ENCODE data around the gene TEKT1.
"Not testable (repeated sequence)": the region's sequence is repeated elsewhere in the genome, so short reads cannot be mapped to it uniquely, and the experiment has no call there.

TEKT1 gene

GRCh38 chr17:6831661-6832263 lies at the start of gene TEKT1:
Gene TEKT1, minus strand, starts transcription at chr17:6831729. Its CDS starts 1,353 bp downstream, at chr17:6830376.
- Mint-ChIP-seq H3K9me3 (no peaks in the 10 kb centered on the region), H3K36me3 (ENCODE audit: low read depth) (no peaks in the 10 kb centered on the region), H3K4me3 (peak within 1 kb of the TSS; percentile 73), H3K27ac (no peak within 1 kb of the TSS), H3K4me1 (peaks cover 13% of the 10 kb centered on the region), H3K27me3 (peaks cover 49% of the 10 kb centered on the region)
- peak; percentile 84 for ATAC-seq
- DNase-seq: peak; percentile 64

- not testable (repeated sequence) for H3K27me3 Mint-ChIP-seq; H3K4me3 Mint-ChIP-seq; H3K27ac Mint-ChIP-seq; H3K36me3 Mint-ChIP-seq (ENCODE audit: low read depth); H3K4me1 Mint-ChIP-seq; DNase-seq; ATAC-seq
- H3K9me3 Mint-ChIP-seq: peaks cover 15% of the 10 kb centered on the region
These were observed 47.9 kb upstream of the TEKT1 start for GRCh38 chr17:6879221-6879975.

- H3K9me3 Mint-ChIP-seq; ATAC-seq; H3K4me1 Mint-ChIP-seq; H3K36me3 Mint-ChIP-seq (ENCODE audit: low read depth); H3K4me3 Mint-ChIP-seq; H3K27ac Mint-ChIP-seq; H3K27me3 Mint-ChIP-seq; DNase-seq: not testable (repeated sequence)
These were observed 43.7 kb upstream of the TEKT1 start for GRCh38 chr17:6875276-6875675.

GRCh38 chr17:6872936-6873335 lies 41.4 kb upstream of the TEKT1 start:
- Mint-ChIP-seq H3K27me3 (peaks cover 8% of the 10 kb centered on the region), H3K4me1 (no peaks in the 10 kb centered on the region), H3K4me3 (no peak overlapping the region), H3K27ac (no peak overlapping the region), H3K9me3 (no peaks in the 10 kb centered on the region), H3K36me3 (ENCODE audit: low read depth) (no peaks in the 10 kb centered on the region)
- no peak for DNase-seq
- no peak for ATAC-seq

GRCh38 chr17:6870841-6871240 lies 39.3 kb upstream of the TEKT1 start:
- no peaks in the 10 kb centered on the region for H3K4me1 Mint-ChIP-seq
- ATAC-seq: no peak
- no peaks in the 10 kb centered on the region for H3K36me3 Mint-ChIP-seq (ENCODE audit: low read depth)
- no peak for DNase-seq
- H3K4me3 Mint-ChIP-seq: no peak overlapping the region
- peaks cover 9% of the 10 kb centered on the region for H3K27me3 Mint-ChIP-seq
- H3K9me3 Mint-ChIP-seq: no peaks in the 10 kb centered on the region
- H3K27ac Mint-ChIP-seq: no peak overlapping the region

GRCh38 chr17:6868582-6868981 lies 37.1 kb upstream of the TEKT1 start:
- Mint-ChIP-seq H3K9me3 (no peaks in the 10 kb centered on the region), H3K36me3 (ENCODE audit: low read depth) (no peaks in the 10 kb centered on the region), H3K27me3 (peaks cover 11% of the 10 kb centered on the region), H3K4me3 (no peak overlapping the region), H3K27ac (no peak overlapping the region), H3K4me1 (peaks cover 2% of the 10 kb centered on the region)
- DNase-seq (no peak), ATAC-seq (no peak)

- DNase-seq (no peak), ATAC-seq (no peak)
- no peak overlapping the region for H3K4me3 Mint-ChIP-seq
- H3K36me3 Mint-ChIP-seq (ENCODE audit: low read depth): no peaks in the 10 kb centered on the region
- peaks cover 12% of the 10 kb centered on the region for H3K27me3 Mint-ChIP-seq
- no peak overlapping the region for H3K27ac Mint-ChIP-seq
- H3K9me3 Mint-ChIP-seq: no peaks in the 10 kb centered on the region
- peaks cover 5% of the 10 kb centered on the region for H3K4me1 Mint-ChIP-seq
These were observed 36.3 kb upstream of the TEKT1 start for GRCh38 chr17:6867849-6868248.

GRCh38 chr17:6862825-6863224 lies 31.3 kb upstream of the TEKT1 start:
- Mint-ChIP-seq H3K4me1 (peaks cover 15% of the 10 kb centered on the region), H3K9me3 (peaks cover 3% of the 10 kb centered on the region), H3K36me3 (ENCODE audit: low read depth) (peaks cover 7% of the 10 kb centered on the region), H3K27me3 (peaks cover 21% of the 10 kb centered on the region), H3K27ac (peak overlapping the region; percentile 3), H3K4me3 (no peak overlapping the region)
- ATAC-seq (peak; percentile 75), DNase-seq (peak; percentile 19)

- no peak overlapping the region for H3K27ac Mint-ChIP-seq
- H3K4me1 Mint-ChIP-seq: peaks cover 15% of the 10 kb centered on the region
- peaks cover 7% of the 10 kb centered on the region for H3K36me3 Mint-ChIP-seq (ENCODE audit: low read depth)
- no peak overlapping the region for H3K4me3 Mint-ChIP-seq
- H3K27me3 Mint-ChIP-seq: peaks cover 20% of the 10 kb centered on the region
- peaks cover 3% of the 10 kb centered on the region for H3K9me3 Mint-ChIP-seq
- ATAC-seq (no peak), DNase-seq (no peak)
These were observed 30.6 kb upstream of the TEKT1 start for GRCh38 chr17:6862122-6862521.

- no peak overlapping the region for H3K4me3 Mint-ChIP-seq
- peaks cover 7% of the 10 kb centered on the region for H3K36me3 Mint-ChIP-seq (ENCODE audit: low read depth)
- DNase-seq (no peak), ATAC-seq (no peak)
- no peak overlapping the region for H3K27ac Mint-ChIP-seq
- peaks cover 3% of the 10 kb centered on the region for H3K9me3 Mint-ChIP-seq
- H3K4me1 Mint-ChIP-seq: peaks cover 21% of the 10 kb centered on the region
- peaks cover 17% of the 10 kb centered on the region for H3K27me3 Mint-ChIP-seq
These were observed 26.4 kb upstream of the TEKT1 start for GRCh38 chr17:6857904-6858303.

GRCh38 chr17:6857336-6857735 lies 25.8 kb upstream of the TEKT1 start:
- ATAC-seq (no peak), DNase-seq (no peak)
- Mint-ChIP-seq H3K27ac (no peak overlapping the region), H3K9me3 (peaks cover 3% of the 10 kb centered on the region), H3K36me3 (ENCODE audit: low read depth) (peaks cover 7% of the 10 kb centered on the region), H3K4me3 (no peak overlapping the region), H3K27me3 (peaks cover 15% of the 10 kb centered on the region), H3K4me1 (peaks cover 15% of the 10 kb centered on the region)

GRCh38 chr17:6856051-6856450 lies 24.5 kb upstream of the TEKT1 start:
- Mint-ChIP-seq H3K27me3 (peaks cover 13% of the 10 kb centered on the region), H3K4me3 (no peak overlapping the region), H3K27ac (no peak overlapping the region), H3K4me1 (peaks cover 11% of the 10 kb centered on the region), H3K36me3 (ENCODE audit: low read depth) (peaks cover 5% of the 10 kb centered on the region), H3K9me3 (peaks cover under 1% of the 10 kb centered on the region)
- ATAC-seq (no peak), DNase-seq (no peak)

GRCh38 chr17:6853764-6854442 lies 22.4 kb upstream of the TEKT1 start:
- no peaks in the 10 kb centered on the region for H3K36me3 Mint-ChIP-seq (ENCODE audit: low read depth)
- ATAC-seq (peak; percentile 54), DNase-seq (peak; percentile 15)
- peak overlapping the region; percentile 75 for H3K4me3 Mint-ChIP-seq
- H3K4me1 Mint-ChIP-seq: peaks cover 11% of the 10 kb centered on the region
- H3K9me3 Mint-ChIP-seq: no peaks in the 10 kb centered on the region
- H3K27me3 Mint-ChIP-seq: peaks cover 6% of the 10 kb centered on the region
- H3K27ac Mint-ChIP-seq: peak overlapping the region; percentile 33

GRCh38 chr17:6848545-6849179 lies 17.1 kb upstream of the TEKT1 start:
- peaks cover 27% of the 10 kb centered on the region for H3K27me3 Mint-ChIP-seq
- H3K36me3 Mint-ChIP-seq (ENCODE audit: low read depth); ATAC-seq; H3K9me3 Mint-ChIP-seq; H3K4me1 Mint-ChIP-seq; DNase-seq; H3K27ac Mint-ChIP-seq; H3K4me3 Mint-ChIP-seq: not testable (repeated sequence)
